HCT116 (cell line): ENCODE measurements around the gene MRRF. TPM values are rescaled to one million over a fixed set of nuclear protein-coding genes. Genes with fewer than 3 reads are reported as not detected.

Experiments used
- ATAC-seq: fragments of 200-7000 bp; cut with Tn5 transposase; 2 replicates; pipeline ENCODE4 v1.9.1; 2020; ENCODE audit warnings: mild to moderate bottlenecking, moderate library complexity
- BruUV-seq: library from RNA; stranded (reverse); fragments of 400-500 nt; replicated peaks from 2 replicates; lab custom pipeline; 2021; lab: Mats Ljungman, UMichigan
- CTCF ChIA-PET: fragments of 300-600 bp; sonication (Branson Sonifier 250); formaldehyde crosslinking; loops from one replicate; lab custom pipeline; 2021; ENCODE audit warnings: antibody characterized with exemption; lab: Charles Lee
- POLR2A ChIA-PET: fragments of 300-600, 350-600 bp; sonication (Branson Sonifier 250); formaldehyde crosslinking; loops from one replicate; lab custom pipeline; 2021; ENCODE audit warnings: antibody characterized with exemption; lab: Charles Lee
- RAD21 ChIA-PET, 2 experiments: fragments of 300-600 bp; sonication (Branson Sonifier 250); formaldehyde crosslinking; loops; one replicate each; lab custom pipeline; 2023; ENCODE audit warnings: low total read pairs in 2 of 2; ENCODE audit not compliant: uncharacterized antibody in 2 of 2, unreplicated experiment in 2 of 2, low non-redundant PET in 1 of 2; lab: Charles Lee
- DNase-seq: peaks from one replicate; pipeline ENCODE4 v3.0.0-alpha.2; 2010; ENCODE audit warnings: low read depth, low spot score
- H2AFZ ChIP-seq: fragments of 200-600 bp; shearing (Covaris generic), sonication (generic); 2 replicates; pipeline ENCODE4 v1.6.1; 2017; ENCODE audit warnings: low read depth, mixed run types, mixed read lengths, antibody characterized with exemption, low read length; ENCODE audit not compliant: poor library complexity, severe bottlenecking
- H3K27ac ChIP-seq: 2 replicates; pipeline ENCODE4 v1.5.1; 2012; ENCODE audit warnings: low read depth, low read length
- H3K27me3 ChIP-seq: fragments of 200-600 bp; sonication (generic); 2 replicates; pipeline ENCODE4 v1.6.1; 2016; ENCODE audit warnings: mixed run types, low read length, mixed read lengths; ENCODE audit not compliant: insufficient read depth
- H3K36me3 ChIP-seq, 2 experiments: fragments of 200-500 bp in 1 of 2; fragments of 200-600 bp in 1 of 2; sonication (Bioruptor generic) in 1 of 2; sonication (generic) in 1 of 2; 2 replicates each; pipeline versions ENCODE4 v1.5.1 to v1.6.1; 2014 to 2016; ENCODE audit warnings: low read length in 2 of 2, inconsistent platforms in 1 of 2, mixed read lengths in 1 of 2, mixed run types in 1 of 2; ENCODE audit not compliant: insufficient read depth in 2 of 2, control insufficient read depth in 1 of 2
- H3K4me1 ChIP-seq, 2 experiments: fragments of 200-600 bp in 1 of 2; sonication (generic) in 1 of 2; 2 replicates each; pipeline versions ENCODE4 v1.5.1 to v1.6.1; 2012 to 2017; ENCODE audit warnings: low read length in 2 of 2, inconsistent platforms in 1 of 2, mild to moderate bottlenecking in 1 of 2, mixed read lengths in 1 of 2, mixed run types in 1 of 2, moderate library complexity in 1 of 2; ENCODE audit not compliant: insufficient read depth in 2 of 2, control insufficient read depth in 1 of 2
- H3K4me2 ChIP-seq: fragments of 200-600 bp; sonication (generic); 2 replicates; pipeline ENCODE4 v1.6.1; 2017; ENCODE audit warnings: mixed run types, low read length, mixed read lengths
- H3K4me3 ChIP-seq, 2 experiments: fragments of 200-600 bp in 1 of 2; sonication (generic) in 1 of 2; replicated peaks in 1 of 2; 2 replicates each; pipeline ENCODE4 v1.5.1; 2011 to 2016; ENCODE audit warnings: low read length in 2 of 2, control low read depth in 1 of 2, low read depth in 1 of 2, mild to moderate bottlenecking in 1 of 2, mixed read lengths in 1 of 2, mixed run types in 1 of 2
- H3K79me2 ChIP-seq: fragments of 200-600 bp; sonication (generic); 2 replicates; pipeline ENCODE4 v1.6.1; 2017; ENCODE audit warnings: mild to moderate bottlenecking, mixed run types, low read length, moderate library complexity, mixed read lengths; ENCODE audit not compliant: insufficient read depth
- H3K9ac ChIP-seq: fragments of 200-600 bp; sonication (generic); 2 replicates; pipeline ENCODE4 v1.6.1; 2016; ENCODE audit warnings: low read length, mixed read lengths
- H3K9me2 ChIP-seq: fragments of 200-600 bp; sonication (generic), shearing (Covaris generic); 2 replicates; pipeline ENCODE4 v1.6.1; 2017; ENCODE audit warnings: mixed run types, mild to moderate bottlenecking, moderate library complexity; ENCODE audit not compliant: insufficient read depth
- H3K9me3 ChIP-seq, 2 experiments: fragments of 200-500 bp in 1 of 2; fragments of 200-600 bp in 1 of 2; sonication (Bioruptor generic) in 1 of 2; sonication (generic) in 1 of 2; 2 replicates each; pipeline ENCODE4 v1.6.1; 2014 to 2017; ENCODE audit warnings: low read length in 2 of 2, mixed read lengths in 2 of 2, inconsistent platforms in 1 of 2, low read depth in 1 of 2, mild to moderate bottlenecking in 1 of 2, mixed run types in 1 of 2, moderate library complexity in 1 of 2; ENCODE audit not compliant: control insufficient read depth in 1 of 2, insufficient read depth in 1 of 2
- H4K20me1 ChIP-seq: fragments of 200-600 bp; sonication (generic), shearing (Covaris generic); 2 replicates; pipeline ENCODE4 v1.6.1; 2017; ENCODE audit warnings: mixed run types, mild to moderate bottlenecking, moderate library complexity; ENCODE audit not compliant: insufficient read depth
- CBX3 ChIP-seq: IDR thresholded peaks from 2 replicates; pipeline ENCODE4 v1.6.1; 2012; ENCODE audit warnings: low read depth
- CTCF ChIP-seq, 3 experiments: fragments of 200-600 bp in 1 of 3; sonication (generic) in 1 of 3; IDR thresholded peaks in 2 of 3; conservative IDR thresholded peaks in 1 of 3; 2 replicates each; pipeline ENCODE4 v1.5.1; 2012 to 2017; ENCODE audit warnings: low read depth in 2 of 3, low read length in 2 of 3, antibody characterized with exemption in 1 of 3, borderline replicate concordance in 1 of 3, control low read depth in 1 of 3, mild to moderate bottlenecking in 1 of 3, mixed read lengths in 1 of 3, mixed run types in 1 of 3, moderate library complexity in 1 of 3; ENCODE audit not compliant: insufficient read depth in 1 of 3
- EGR1 ChIP-seq: IDR thresholded peaks from 2 replicates; pipeline ENCODE4 v1.6.1; 2012; ENCODE audit warnings: low read depth
- ELF1 ChIP-seq: IDR thresholded peaks from 2 replicates; pipeline ENCODE4 v1.6.1; 2012; ENCODE audit warnings: low read depth, borderline replicate concordance
- POLR2AphosphoS5 ChIP-seq: IDR thresholded peaks from 2 replicates; pipeline ENCODE4 v1.6.1; 2011; ENCODE audit warnings: mild to moderate bottlenecking, low read depth, low read length, moderate library complexity
- RAD21 ChIP-seq: IDR thresholded peaks from 2 replicates; pipeline ENCODE4 v1.6.1; 2012; ENCODE audit warnings: low read depth, mild to moderate bottlenecking
- SIN3A ChIP-seq: IDR thresholded peaks from 2 replicates; pipeline ENCODE4 v1.6.1; 2012; ENCODE audit warnings: low read depth
- SP1 ChIP-seq: IDR thresholded peaks from 2 replicates; pipeline ENCODE4 v1.6.1; 2012; ENCODE audit warnings: low read depth
- SRF ChIP-seq: IDR thresholded peaks from 2 replicates; pipeline ENCODE4 v1.6.1; 2012; ENCODE audit warnings: low read depth
- ZBTB33 ChIP-seq: IDR thresholded peaks from 2 replicates; pipeline ENCODE4 v1.6.1; 2011; ENCODE audit warnings: mild to moderate bottlenecking, low read length, moderate library complexity; ENCODE audit not compliant: insufficient replicate concordance; ENCODE audit errors: extremely low read depth
- ZNF274 ChIP-seq: fragments of 200-500 bp; sonication (Bioruptor generic); IDR thresholded peaks from 2 replicates; pipeline ENCODE4 v1.6.1; 2014; ENCODE audit warnings: mild to moderate bottlenecking, low read depth, low read length, inconsistent platforms
- intact Hi-C: fragments of 100-400 bp; cut with micrococcal nuclease; formaldehyde crosslinking; loops from 2 replicates; pipeline ENCODE4 v1.10.0; 2022
- total RNA-seq: library from RNA; stranded (reverse); gene quantifications from one replicate; pipeline ENCODE4 v1.2.1, GENCODE V29; 2021; ENCODE audit not compliant: unreplicated experiment

MRRF gene
- total RNA-seq, 1 experiment from 2014 or later = 88.6 TPM

GRCh38 chr9:122309861-122310260, 45.2 kb downstream of the MRRF start:
- CTCF ChIA-PET = no interaction called here
- no TSS peak for BruUV-seq
- Histone ChIP-seq H3K27me3 (no peaks in the 10 kb centered on the region), H3K4me1 (no peaks in the 10 kb centered on the region), H3K36me3 (peaks cover 6 to 36% of the 10 kb centered on the region in 2 experiments), H3K4me3 (no peak overlapping the region), H4K20me1 (no peaks in the 10 kb centered on the region; the same call in 1 of the 2 replicates), H3K79me2 (peaks cover 38% of the 10 kb centered on the region)
- no peak for DNase-seq
- TF ChIP-seq ZNF274 = no peak
- TF ChIP-seq SRF = no peak
- TF ChIP-seq ELF1 = no peak
- TF ChIP-seq POLR2AphosphoS5 = no peak
- no peak for TF ChIP-seq ZBTB33
- TF ChIP-seq CBX3 = no peak
- TF ChIP-seq SP1 = no peak
- TF ChIP-seq CTCF (IDR thresholded peaks at IDR 0.05 in 2 of 3, conservative IDR thresholded peaks at IDR 0.05 in 1 of 3; ENCODE audit: borderline replicate concordance in 1 of 3, insufficient read depth in 1 of 3, low read depth in 2 of 3, low read length in 2 of 3) = no peak
- no peak for TF ChIP-seq EGR1
- TF ChIP-seq SIN3A = no peak
- no peak for TF ChIP-seq RAD21
- TF ChIP-seq, all 23 proteins: peak for 0
- no peak overlapping the region for H3K4me2 ChIP-seq
- POLR2A ChIA-PET = no interaction called here
- no peak overlapping the region for H3K27ac ChIP-seq
- no peaks in the 10 kb centered on the region for H3K9me2 ChIP-seq
- no peak overlapping the region for H2AFZ ChIP-seq
- intact Hi-C loops = no loop called here
- H3K9ac ChIP-seq = no peak overlapping the region
- RAD21 ChIA-PET = no interaction called here
- ATAC-seq = no peak
- H3K9me3 ChIP-seq = no peaks in the 10 kb centered on the region
